ENCODE data around the gene CPEB4.

DNA sequence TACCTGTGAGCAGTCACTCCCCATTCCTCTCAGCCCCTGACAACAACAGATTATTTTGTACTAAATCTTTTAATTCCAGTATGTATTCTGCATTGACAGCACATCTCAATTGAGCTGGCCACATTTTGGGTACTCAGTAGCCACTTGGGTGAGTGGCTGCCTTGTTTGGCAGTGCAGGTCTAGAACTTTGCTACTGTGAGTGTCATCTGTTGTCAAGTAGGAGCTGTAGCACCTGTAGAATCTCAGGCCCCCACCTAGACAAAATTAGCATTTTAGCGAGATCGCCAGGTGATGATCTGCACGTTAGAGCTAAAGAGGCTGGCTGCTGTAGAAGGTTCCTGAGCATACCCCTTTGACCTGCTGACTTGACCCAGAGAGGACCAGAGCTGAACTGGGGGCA lies 44.4 kb upstream of the CPEB4 start:
- TF ChIP-seq, protein P1, sequence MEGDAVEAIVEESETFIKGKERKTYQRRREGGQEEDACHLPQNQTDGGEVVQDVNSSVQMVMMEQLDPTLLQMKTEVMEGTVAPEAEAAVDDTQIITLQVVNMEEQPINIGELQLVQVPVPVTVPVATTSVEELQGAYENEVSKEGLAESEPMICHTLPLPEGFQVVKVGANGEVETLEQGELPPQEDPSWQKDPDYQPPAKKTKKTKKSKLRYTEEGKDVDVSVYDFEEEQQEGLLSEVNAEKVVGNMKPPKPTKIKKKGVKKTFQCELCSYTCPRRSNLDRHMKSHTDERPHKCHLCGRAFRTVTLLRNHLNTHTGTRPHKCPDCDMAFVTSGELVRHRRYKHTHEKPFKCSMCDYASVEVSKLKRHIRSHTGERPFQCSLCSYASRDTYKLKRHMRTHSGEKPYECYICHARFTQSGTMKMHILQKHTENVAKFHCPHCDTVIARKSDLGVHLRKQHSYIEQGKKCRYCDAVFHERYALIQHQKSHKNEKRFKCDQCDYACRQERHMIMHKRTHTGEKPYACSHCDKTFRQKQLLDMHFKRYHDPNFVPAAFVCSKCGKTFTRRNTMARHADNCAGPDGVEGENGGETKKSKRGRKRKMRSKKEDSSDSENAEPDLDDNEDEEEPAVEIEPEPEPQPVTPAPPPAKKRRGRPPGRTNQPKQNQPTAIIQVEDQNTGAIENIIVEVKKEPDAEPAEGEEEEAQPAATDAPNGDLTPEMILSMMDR (IDR thresholded peaks at IDR 0.05 in 4 of 5, conservative IDR thresholded peaks at IDR 0.05 in 1 of 5): no peak
- TF ChIP-seq POLR2A (IDR thresholded peaks at IDR 0.05): no peak
